Spleen (tissue), 11 donors: ENCODE data around the gene ANKRD24. TPM values are rescaled to one million over a fixed set of nuclear protein-coding genes. Genes with fewer than 3 reads are reported as not detected.

Experiments
- DNase-seq: peaks from one replicate; pipeline ENCODE4 v3.0.0-alpha.2; 2020
- H3K27ac ChIP-seq, 8 donors: fragments of 200-600 bp; sonication (generic) in 7 of 8; 1 replicate in 4 of 8; 2 replicates in 4 of 8; pipeline versions ENCODE4 v1.5.0 to v1.8.0; 2016 to 2021; ENCODE audit warnings: inconsistent platforms in 4 of 8, mild to moderate bottlenecking in 4 of 8, moderate library complexity in 1 of 8
- H3K27me3 ChIP-seq, 7 donors: fragments of 200-600 bp; sonication (generic) in 6 of 7; replicated peaks in 1 of 7; 1 replicate in 4 of 7; 2 replicates in 3 of 7; pipeline versions ENCODE4 v1.5.0 to v1.8.0; 2016 to 2021; ENCODE audit warnings: inconsistent platforms in 3 of 7, mild to moderate bottlenecking in 1 of 7
- H3K36me3 ChIP-seq, 6 donors: fragments of 200-600 bp; sonication (generic) in 5 of 6; 1 replicate in 4 of 6; 2 replicates in 2 of 6; pipeline versions ENCODE4 v1.5.0 to v1.8.0; 2016 to 2021; ENCODE audit warnings: inconsistent platforms in 2 of 6
- H3K4me1 ChIP-seq, 6 donors: fragments of 200-600 bp; sonication (generic) in 5 of 6; 1 replicate in 3 of 6; 2 replicates in 3 of 6; pipeline versions ENCODE4 v1.5.0 to v1.8.0; 2016 to 2021; ENCODE audit warnings: inconsistent platforms in 3 of 6
- H3K4me3 ChIP-seq, 8 donors: fragments of 200-600 bp; sonication (generic) in 7 of 8; 1 replicate in 4 of 8; 2 replicates in 4 of 8; pipeline versions ENCODE4 v1.5.0 to v1.8.0; 2016 to 2021; ENCODE audit warnings: inconsistent platforms in 4 of 8, mild to moderate bottlenecking in 4 of 8, moderate library complexity in 2 of 8
- H3K9me3 ChIP-seq, 8 donors: fragments of 200-600 bp; sonication (generic) in 7 of 8; 1 replicate in 4 of 8; 2 replicates in 4 of 8; pipeline versions ENCODE4 v1.5.0 to v1.8.0; 2016 to 2021; ENCODE audit warnings: inconsistent platforms in 4 of 8
- POLR2A ChIP-seq, 3 donors: fragments of 450-650 bp; IDR thresholded peaks; one replicate each; pipeline ENCODE4 v1.5.1; 2017; ENCODE audit warnings: antibody characterized with exemption in 3 of 3, mild to moderate bottlenecking in 1 of 3
- POLR2AphosphoS5 ChIP-seq, 3 donors: sonication (generic); formaldehyde crosslinking; IDR thresholded peaks; one replicate each; pipeline ENCODE4 v1.5.1; 2017; ENCODE audit warnings: antibody characterized with exemption in 3 of 3
- WGBS, 5 donors: extraction: QIAGEN DNeasy Blood & Tissue Kit in 3 of 5; methylation state at CpG; one replicate each; pipeline versions ENCODE4 v1.1.5 to v1.1.7; 2013 to 2018; 5-methylcytosine and 5-hydroxymethylcytosine counted together
- intact Hi-C: fragments of 100-400 bp; cut with DNase I; formaldehyde crosslinking; loops from one replicate; pipeline ENCODE4 v1.15.0; 2023; ENCODE audit warnings: low total_unique reads
- polyA plus RNA-seq, 3 donors: library from polyadenylated mRNA; stranded (reverse); fragments of 200-250 nt; gene quantifications; one replicate each; pipeline ENCODE4 v1.2.1, GENCODE V29; 2013
- total RNA-seq, 7 donors: library from RNA; depleted of rRNA in 3 of 7; stranded (reverse); fragments of >200 nt in 3 of 7; fragmentation: NEBNext Ultra II Directional in 4 of 7; extraction: Animal tissue kit (Norgen Biotek cat#: 25700) in 4 of 7; gene quantifications; one replicate each; pipeline versions ENCODE4 v1.1.0 to v1.2.1, GENCODE V29; 2016 to 2021
- TF ChIP-seq, protein P1 (sequence below), 11 experiments: fragments of 200-600 bp in 7 of 11; fragments of 450-650 bp in 4 of 11; sonication (generic) in 4 of 11; IDR thresholded peaks in 8 of 11; conservative IDR thresholded peaks in 3 of 11; 1 replicate in 7 of 11; 2 replicates in 4 of 11; pipeline versions ENCODE4 v1.4.0 to v1.8.0; 2016 to 2021; ENCODE audit warnings: antibody characterized with exemption in 11 of 11, inconsistent platforms in 4 of 11, mild to moderate bottlenecking in 1 of 11
- donor health status: healthy with polysubstance abuse.
- donor health status: DM: no; HTN: no; CAD: no; lungs with moderate emphysema.
- donor health status: DM: no; HTN: no; CAD: no.
- donor health status: Bipolar disorder and iron deficiency.
- donor health status: healthy.
- donor health status: DM: no; HTN: no; CAD: no.
- donor health status: DM: yes; HTN: yes; CAD: no.

Gene ANKRD24
- total and polyA plus RNA-seq, 10 donors, result 0.67 to 2.2 (median 0.96) TPM

GRCh38 chr19:4206818-4207484, 24.5 kb downstream of the ANKRD24 start:
- peaks cover 0 to 9% (median 7%) of the 10 kb centered on the region in 6 donors for H3K4me1 ChIP-seq
- H3K9me3 ChIP-seq, result no peaks in the 10 kb centered on the region
- peaks cover 0 to 39% (median 0%) of the 10 kb centered on the region in 7 donors for H3K27me3 ChIP-seq
- 77 to 85% (median 81%) methylated on average over 10 of the region's 10 CpGs for WGBS, 5 donors
- intact Hi-C loops, result no loop called here
- TF ChIP-seq, protein P1, sequence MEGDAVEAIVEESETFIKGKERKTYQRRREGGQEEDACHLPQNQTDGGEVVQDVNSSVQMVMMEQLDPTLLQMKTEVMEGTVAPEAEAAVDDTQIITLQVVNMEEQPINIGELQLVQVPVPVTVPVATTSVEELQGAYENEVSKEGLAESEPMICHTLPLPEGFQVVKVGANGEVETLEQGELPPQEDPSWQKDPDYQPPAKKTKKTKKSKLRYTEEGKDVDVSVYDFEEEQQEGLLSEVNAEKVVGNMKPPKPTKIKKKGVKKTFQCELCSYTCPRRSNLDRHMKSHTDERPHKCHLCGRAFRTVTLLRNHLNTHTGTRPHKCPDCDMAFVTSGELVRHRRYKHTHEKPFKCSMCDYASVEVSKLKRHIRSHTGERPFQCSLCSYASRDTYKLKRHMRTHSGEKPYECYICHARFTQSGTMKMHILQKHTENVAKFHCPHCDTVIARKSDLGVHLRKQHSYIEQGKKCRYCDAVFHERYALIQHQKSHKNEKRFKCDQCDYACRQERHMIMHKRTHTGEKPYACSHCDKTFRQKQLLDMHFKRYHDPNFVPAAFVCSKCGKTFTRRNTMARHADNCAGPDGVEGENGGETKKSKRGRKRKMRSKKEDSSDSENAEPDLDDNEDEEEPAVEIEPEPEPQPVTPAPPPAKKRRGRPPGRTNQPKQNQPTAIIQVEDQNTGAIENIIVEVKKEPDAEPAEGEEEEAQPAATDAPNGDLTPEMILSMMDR (IDR thresholded peaks at IDR 0.05 in 8 of 11, conservative IDR thresholded peaks at IDR 0.05 in 3 of 11), result no peak
- TF ChIP-seq POLR2A (IDR thresholded peaks at IDR 0.05) (no peak), POLR2AphosphoS5 (IDR thresholded peaks at IDR 0.05) (no peak)
- H3K27ac ChIP-seq, result no peak overlapping the region
- H3K4me3 ChIP-seq, result no peak overlapping the region
- no peaks in the 10 kb centered on the region for H3K36me3 ChIP-seq
- DNase-seq, result no peak

- intact Hi-C loops, result no loop called here
- WGBS, 5 donors, result 74 to 87% (median 75%) methylated on average over 11 to 13 of the region's 13 CpGs
These were observed 26.1 kb downstream of the ANKRD24 start for GRCh38 chr19:4208385-4209094.

DNA sequence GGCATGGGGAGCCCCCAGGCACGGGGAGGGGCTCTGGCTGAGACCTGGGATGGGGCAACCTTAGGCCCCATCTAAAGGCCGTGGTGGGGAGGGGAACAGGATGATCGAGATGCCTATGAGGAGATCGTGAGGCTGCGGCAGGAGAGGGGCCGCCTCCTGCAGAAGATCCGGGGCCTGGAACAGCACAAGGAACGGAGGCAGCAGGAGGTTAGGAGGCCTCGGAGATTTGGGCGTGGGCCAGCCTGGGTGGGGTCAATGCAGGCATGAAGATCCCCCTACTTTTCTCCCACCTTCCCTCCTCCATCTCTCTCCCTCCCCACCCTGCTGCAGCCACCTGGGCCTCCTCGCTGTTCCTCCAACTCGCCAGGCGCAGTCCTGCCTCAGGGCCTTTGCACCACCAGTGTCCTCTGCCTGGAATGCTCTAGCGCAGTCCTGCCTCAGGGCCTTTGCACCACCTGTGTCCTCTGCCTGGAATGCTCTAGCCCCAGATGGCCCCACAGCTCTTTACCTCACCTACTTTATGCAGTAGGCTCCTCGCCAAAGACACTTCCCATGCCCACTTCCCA, 27.8 kb downstream of the ANKRD24 start:
- Histone ChIP-seq H3K4me1 (no peaks in the 10 kb centered on the region), H3K27ac (no peak overlapping the region), H3K36me3 (no peaks in the 10 kb centered on the region), H3K4me3 (no peak overlapping the region), H3K27me3 (peaks cover 0 to 41% (median 0%) of the 10 kb centered on the region in 7 donors), H3K9me3 (no peaks in the 10 kb centered on the region)
- WGBS, 5 donors, result 72 to 85% (median 73%) methylated on average over 15 of the region's 15 CpGs
- TF ChIP-seq, protein P1 (IDR thresholded peaks at IDR 0.05 in 8 of 11, conservative IDR thresholded peaks at IDR 0.05 in 3 of 11), result no peak
- no peak for TF ChIP-seq POLR2AphosphoS5 (IDR thresholded peaks at IDR 0.05)
- no peak for TF ChIP-seq POLR2A (IDR thresholded peaks at IDR 0.05)
- intact Hi-C loops, result no loop called here
- DNase-seq, result no peak

More at GRCh38 chr19:4208385-4209094, 26.1 kb downstream of the ANKRD24 start:
- peaks cover 0 to 9% (median 7%) of the 10 kb centered on the region in 6 donors for H3K4me1 ChIP-seq
- no peaks in the 10 kb centered on the region for H3K9me3 ChIP-seq
- no peak for DNase-seq
- peaks cover 0 to 41% (median 0%) of the 10 kb centered on the region in 7 donors for H3K27me3 ChIP-seq
- no peak overlapping the region for H3K27ac ChIP-seq
- TF ChIP-seq, protein P1 (IDR thresholded peaks at IDR 0.05 in 8 of 11, conservative IDR thresholded peaks at IDR 0.05 in 3 of 11), result no peak
- TF ChIP-seq POLR2AphosphoS5 (IDR thresholded peaks at IDR 0.05), result no peak
- TF ChIP-seq POLR2A (IDR thresholded peaks at IDR 0.05), result no peak
- no peaks in the 10 kb centered on the region for H3K36me3 ChIP-seq
- no peak overlapping the region for H3K4me3 ChIP-seq

- intact Hi-C loops, result no loop called here
- peaks cover 0 to 28% (median 0%) of the 10 kb centered on the region in 7 donors for H3K27me3 ChIP-seq
- TF ChIP-seq POLR2A (IDR thresholded peaks at IDR 0.05) (no peak), POLR2AphosphoS5 (IDR thresholded peaks at IDR 0.05) (no peak)
- TF ChIP-seq, protein P1 (IDR thresholded peaks at IDR 0.05 in 8 of 11, conservative IDR thresholded peaks at IDR 0.05 in 3 of 11), result no peak
- no peak overlapping the region for H3K27ac ChIP-seq
- WGBS, 5 donors, result 62 to 68% (median 67%) methylated on average over 3 of the region's 3 CpGs
- no peaks in the 10 kb centered on the region for H3K36me3 ChIP-seq
- no peak overlapping the region for H3K4me3 ChIP-seq
- H3K4me1 ChIP-seq, result no peaks in the 10 kb centered on the region
- peaks cover 0 to 7% (median 0%) of the 10 kb centered on the region in 8 donors for H3K9me3 ChIP-seq
- no peak for DNase-seq
These were observed 30.6 kb downstream of the ANKRD24 start for GRCh38 chr19:4213116-4213515.
